K562 (cell line): ENCODE measurements around the gene ADRB2. TPM values are rescaled to one million over a fixed set of nuclear protein-coding genes. Genes with fewer than 3 reads are reported as not detected.

Experiments used
- ATAC-seq: fragments of 200-7000 bp; cut with Tn5 transposase; 3 replicates; pipeline ENCODE4 v1.9.1; 2020; ENCODE audit warnings: moderate library complexity
- BruUV-seq: library from RNA; stranded (reverse); fragments of 400-500 nt; replicated peaks from 2 replicates; lab custom pipeline; 2021; lab: Mats Ljungman, UMichigan
- CTCF ChIA-PET: fragments of 300-600 bp; formaldehyde crosslinking; extraction: SDS; loops from one replicate; lab custom pipeline; 2021; ENCODE audit warnings: low intra/inter-chr PET ratio; lab: Yijun Ruan, JAX
- POLR2A ChIA-PET: fragments of 300-600, 350-650 bp; sonication (Branson Sonifier 250); formaldehyde crosslinking; extraction: SDS; loops from one replicate; lab custom pipeline; 2021; ENCODE audit warnings: antibody characterized with exemption, inconsistent platforms; lab: Yijun Ruan, JAX
- DNase-seq, 4 experiments: peaks; one replicate each; pipeline versions ENCODE4 v3.0.0 to v3.0.0-alpha.2; 2011 to 2018; ENCODE audit warnings: low spot score in 3 of 4, mixed read lengths in 3 of 4; ENCODE audit errors: extremely low read depth in 1 of 4
- FAIRE-seq: peaks from 2 replicates; lab custom pipeline; 2011; peaks lifted over from hg19 to GRCh38; lab: Jason Lieb, UNC
- H2AFZ ChIP-seq: 2 replicates; pipeline ENCODE4 v1.6.0; 2011; ENCODE audit warnings: low read depth, low read length, control low read depth, inconsistent platforms
- H3K27ac ChIP-seq: fragments of 200-600 bp; 3 replicates; pipeline ENCODE4 v1.8.0; 2011; ENCODE audit warnings: low read depth, mild to moderate bottlenecking, control low read depth, inconsistent platforms, low read length, moderate library complexity, mixed read lengths; ENCODE audit errors: extremely low read depth
- H3K27me3 ChIP-seq, 2 experiments: fragments of 300-600 bp in 1 of 2; 2 replicates in 1 of 2; 3 replicates in 1 of 2; pipeline versions ENCODE4 v1.6.0 to v1.8.0; 2011; ENCODE audit warnings: inconsistent platforms in 2 of 2, low read length in 2 of 2, mild to moderate bottlenecking in 1 of 2, mixed read lengths in 1 of 2, moderate library complexity in 1 of 2; ENCODE audit not compliant: control insufficient read depth in 2 of 2, insufficient read depth in 2 of 2
- H3K36me3 ChIP-seq: fragments of 300-600 bp; 3 replicates; pipeline ENCODE4 v1.8.0; 2011; ENCODE audit warnings: mild to moderate bottlenecking, low read length, inconsistent platforms; ENCODE audit not compliant: control insufficient read depth, insufficient read depth
- H3K4me1 ChIP-seq, 2 experiments: fragments of 200-600 bp in 1 of 2; replicated peaks in 1 of 2; 2 replicates in 1 of 2; 3 replicates in 1 of 2; pipeline versions ENCODE4 v1.5.1 to v1.8.0; 2011; ENCODE audit warnings: inconsistent platforms in 2 of 2, low read length in 2 of 2, mild to moderate bottlenecking in 1 of 2, mixed read lengths in 1 of 2, moderate library complexity in 1 of 2; ENCODE audit not compliant: control insufficient read depth in 2 of 2, insufficient read depth in 2 of 2
- H3K4me2 ChIP-seq: 2 replicates; pipeline ENCODE4 v1.6.1; 2011; ENCODE audit warnings: low read length, control low read depth, inconsistent platforms, mixed read lengths; ENCODE audit not compliant: insufficient read depth
- H3K4me3 ChIP-seq: fragments of 200-600 bp; sonication (generic), shearing (Covaris generic); 2 replicates; pipeline ENCODE4 v1.5.1; 2016; ENCODE audit warnings: control low read depth, inconsistent platforms
- H3K79me2 ChIP-seq: fragments of 200-600 bp; 3 replicates; pipeline ENCODE4 v1.8.0; 2011; ENCODE audit warnings: low read length, inconsistent platforms; ENCODE audit not compliant: control insufficient read depth, insufficient read depth
- H3K9ac ChIP-seq, 2 experiments: 2 replicates each; pipeline versions ENCODE4 v1.6.0 to v1.6.1; 2011; ENCODE audit warnings: low read depth in 2 of 2, low read length in 2 of 2, control low read depth in 1 of 2, inconsistent platforms in 1 of 2, mild to moderate bottlenecking in 1 of 2, mixed read lengths in 1 of 2; ENCODE audit not compliant: insufficient read depth in 1 of 2
- H3K9me1 ChIP-seq: one replicate; pipeline ENCODE4 v1.6.0; 2011; ENCODE audit warnings: inconsistent platforms, mild to moderate bottlenecking, low read length, moderate library complexity; ENCODE audit not compliant: control insufficient read depth, insufficient read depth
- H3K9me3 ChIP-seq: replicated peaks from 2 replicates; pipeline ENCODE4 v1.5.1; 2011; ENCODE audit warnings: low read depth, low read length, inconsistent platforms; ENCODE audit not compliant: control insufficient read depth, insufficient read depth
- H4K20me1 ChIP-seq: replicated peaks from 2 replicates; pipeline ENCODE4 v1.6.1; 2011; ENCODE audit warnings: low read length, inconsistent platforms, mixed read lengths; ENCODE audit not compliant: control insufficient read depth, insufficient read depth
- BCL6 ChIP-seq: fragments of 250-450 bp; sonication (Bioruptor Pico); IDR thresholded peaks from 2 replicates; pipeline ENCODE4 v1.4.0; 2020
- CBX2 ChIP-seq: fragments of 200-600 bp; sonication (generic); IDR thresholded peaks from one replicate; pipeline ENCODE4 v1.6.1; 2012; ENCODE audit warnings: mild to moderate bottlenecking, low read length, inconsistent platforms; ENCODE audit not compliant: insufficient read depth, poor library complexity, severe bottlenecking
- CXXC5 ChIP-seq: fragments of 250-450 bp; sonication (Bioruptor Pico); IDR thresholded peaks from 2 replicates; pipeline ENCODE4 v1.8.0; 2022; ENCODE audit warnings: inconsistent platforms, mild to moderate bottlenecking, moderate library complexity
- DEAF1 ChIP-seq: fragments of 450-650 bp; formaldehyde crosslinking; IDR thresholded peaks from 2 replicates; pipeline ENCODE4 v1.4.0; 2020; ENCODE audit warnings: mild to moderate bottlenecking, moderate library complexity
- ILF3 ChIP-seq: fragments of 450-650 bp; IDR thresholded peaks from 2 replicates; pipeline ENCODE4 v1.6.1; 2018; ENCODE audit warnings: antibody characterized with exemption, mild to moderate bottlenecking, moderate library complexity, borderline replicate concordance
- KDM2B ChIP-seq: fragments of 250-450 bp; sonication (Bioruptor Pico); IDR thresholded peaks from 2 replicates; pipeline ENCODE4 v1.8.0; 2021; ENCODE audit warnings: mild to moderate bottlenecking, moderate library complexity
- NFIX ChIP-seq: fragments of 250-450 bp; sonication (Bioruptor Pico); IDR thresholded peaks from 2 replicates; pipeline ENCODE4 v1.4.0; 2020; ENCODE audit warnings: low read depth, mild to moderate bottlenecking, moderate library complexity
- ZBTB26 ChIP-seq: fragments of 450-650 bp; formaldehyde crosslinking; IDR thresholded peaks from 2 replicates; pipeline ENCODE4 v1.4.0; 2022; ENCODE audit warnings: missing genetic modification characterization
- ZEB2 ChIP-seq: fragments of 450-650 bp; IDR thresholded peaks from 2 replicates; pipeline ENCODE4 v1.6.1; 2016
- WGBS: fragments of 100-300 bp; shearing (Covaris generic); methylation state at CpG from one replicate; pipeline ENCODE4 v1.1.6; 2016; ENCODE audit warnings: low coverage, mixed read lengths; ENCODE audit not compliant: insufficient coverage; ENCODE audit errors: missing lambda C conversion rate; 5-methylcytosine and 5-hydroxymethylcytosine counted together
- in situ Hi-C: fragments of 300-500 bp; cut with MboI; formaldehyde crosslinking; loops from 4 replicates; pipeline ENCODE4 v1.15.0; 2018; ENCODE audit warnings: inconsistent platforms, mixed read lengths
- intact Hi-C: fragments of 100-400 bp; cut with micrococcal nuclease; formaldehyde crosslinking; loops from 2 replicates; pipeline ENCODE4 v1.14.2; 2022
- polyA plus RNA-seq, 8 experiments: library from polyadenylated mRNA; depleted of rRNA in 4 of 8; stranded (reverse) in 5 of 8; unstranded in 3 of 8; fragments of >200 nt; fragmentation: Nextera tagmentation in 2 of 8; fragmentation: Illumina TruSeq in 1 of 8; extraction: Ambion mirVana in 2 of 8; extraction: Trizol in 1 of 8; gene quantifications; 2 replicates each; pipeline versions ENCODE4 v1.2.1 to v1.2.3, GENCODE V29; 2011 to 2014; ENCODE audit warnings: inconsistent platforms in 1 of 8, missing spikeins in 1 of 8
- total RNA-seq, 7 experiments: library from RNA; depleted of rRNA in 6 of 7; stranded (reverse); fragments of >200 nt in 6 of 7; fragmentation: Illumina TruSeq in 2 of 7; extraction: Trizol in 2 of 7; gene quantifications; 2 replicates each; pipeline versions ENCODE4 v1.2.1 to v1.2.3, GENCODE V29; 2011 to 2021; ENCODE audit warnings: low replicate concordance in 1 of 7
- TF ChIP-seq, protein P1 (sequence below): IDR thresholded peaks from 3 replicates; pipeline ENCODE4 v1.6.1; 2011; ENCODE audit warnings: borderline replicate concordance, mild to moderate bottlenecking, moderate library complexity; ENCODE audit not compliant: insufficient read length; ENCODE audit errors: extremely low read depth

The ADRB2 gene
- total and polyA plus RNA-seq, 9 of the 15 experiments (the other 6 are each of a cell fraction or from before 2014, with no cell fraction given) = 0.01 to 0.18 (median 0.04) TPM; not detected in 2

DNA sequence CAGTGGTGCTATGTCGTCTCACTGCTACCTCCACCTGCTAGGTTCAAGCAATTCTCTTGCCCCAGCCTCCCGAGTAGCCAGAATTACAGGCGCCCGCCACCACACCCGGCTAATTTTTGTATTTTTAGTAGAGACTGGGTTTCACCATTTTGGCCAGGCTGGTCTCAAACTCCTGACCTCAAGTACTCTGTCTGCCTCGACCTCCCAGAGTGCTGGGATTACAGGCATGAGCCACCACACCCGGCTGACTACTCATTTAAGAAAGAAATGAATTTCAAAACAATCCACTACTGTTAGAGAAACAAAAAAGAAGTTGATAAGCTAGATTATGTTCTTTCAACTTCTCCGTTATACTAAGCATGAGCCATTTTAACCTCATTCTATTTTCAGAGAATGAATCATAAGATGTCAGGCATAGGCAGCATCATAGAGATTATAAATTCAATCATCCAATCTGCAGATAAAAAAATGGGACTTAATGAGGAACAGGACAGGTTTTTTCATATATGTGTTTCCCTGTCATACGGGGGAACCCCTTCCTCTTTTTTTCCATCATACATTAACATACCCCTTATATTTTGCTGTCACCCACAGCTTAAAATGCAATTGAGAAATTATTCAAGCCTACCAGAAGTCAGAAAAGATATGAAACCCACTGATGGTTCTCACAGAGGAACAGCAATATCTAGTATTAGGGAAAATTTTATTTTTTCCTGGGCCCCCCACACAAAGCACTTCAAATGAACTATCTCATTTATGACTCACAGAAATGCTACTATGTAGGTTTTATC, 26.5 kb upstream of the ADRB2 start:
- Histone ChIP-seq H3K9me1 (no peaks in the 10 kb centered on the region), H3K79me2 (no peaks in the 10 kb centered on the region), H3K4me2 (no peak overlapping the region), H4K20me1 (no peaks in the 10 kb centered on the region), H3K27me3 (no peaks in the 10 kb centered on the region), H3K4me3 (no peak overlapping the region), H3K27ac (no peak overlapping the region), H3K9ac (no peak overlapping the region), H2AFZ (no peak overlapping the region), H3K36me3 (no peaks in the 10 kb centered on the region), H3K9me3 (no peaks in the 10 kb centered on the region), H3K4me1 (peaks cover 0 to 26% of the 10 kb centered on the region in 2 experiments; a peak in 3 of 5 replicates)
- ATAC-seq (no peak), FAIRE-seq (no peak), DNase-seq (no peak)
- intact Hi-C loops (no loop called here), in situ Hi-C loops (no loop called here)
- POLR2A ChIA-PET = no interaction called here
- 51% methylated on average over 8 of the region's 9 CpGs for WGBS
- BruUV-seq = no TSS peak
- TF ChIP-seq ZEB2 (no peak), CXXC5 (CRISPR knock-in tag) (no peak), KDM2B (no peak), ILF3 (no peak), NFIX (no peak), ZBTB26 (no peak), DEAF1 (CRISPR knock-in tag) (no peak), BCL6 (CRISPR knock-in tag) (no peak), CBX2 (no peak)
- TF ChIP-seq, protein P1, sequence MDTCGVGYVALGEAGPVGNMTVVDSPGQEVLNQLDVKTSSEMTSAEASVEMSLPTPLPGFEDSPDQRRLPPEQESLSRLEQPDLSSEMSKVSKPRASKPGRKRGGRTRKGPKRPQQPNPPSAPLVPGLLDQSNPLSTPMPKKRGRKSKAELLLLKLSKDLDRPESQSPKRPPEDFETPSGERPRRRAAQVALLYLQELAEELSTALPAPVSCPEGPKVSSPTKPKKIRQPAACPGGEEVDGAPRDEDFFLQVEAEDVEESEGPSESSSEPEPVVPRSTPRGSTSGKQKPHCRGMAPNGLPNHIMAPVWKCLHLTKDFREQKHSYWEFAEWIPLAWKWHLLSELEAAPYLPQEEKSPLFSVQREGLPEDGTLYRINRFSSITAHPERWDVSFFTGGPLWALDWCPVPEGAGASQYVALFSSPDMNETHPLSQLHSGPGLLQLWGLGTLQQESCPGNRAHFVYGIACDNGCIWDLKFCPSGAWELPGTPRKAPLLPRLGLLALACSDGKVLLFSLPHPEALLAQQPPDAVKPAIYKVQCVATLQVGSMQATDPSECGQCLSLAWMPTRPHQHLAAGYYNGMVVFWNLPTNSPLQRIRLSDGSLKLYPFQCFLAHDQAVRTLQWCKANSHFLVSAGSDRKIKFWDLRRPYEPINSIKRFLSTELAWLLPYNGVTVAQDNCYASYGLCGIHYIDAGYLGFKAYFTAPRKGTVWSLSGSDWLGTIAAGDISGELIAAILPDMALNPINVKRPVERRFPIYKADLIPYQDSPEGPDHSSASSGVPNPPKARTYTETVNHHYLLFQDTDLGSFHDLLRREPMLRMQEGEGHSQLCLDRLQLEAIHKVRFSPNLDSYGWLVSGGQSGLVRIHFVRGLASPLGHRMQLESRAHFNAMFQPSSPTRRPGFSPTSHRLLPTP = no peak
- CTCF ChIA-PET = no interaction called here
